Tibial nerve (tissue), 4 donors: ENCODE measurements around the gene EBF4. TPM values are rescaled to one million over a fixed set of nuclear protein-coding genes. Genes with fewer than 3 reads are reported as not detected.

Experiments
- DNase-seq, 2 donors: peaks; one replicate each; pipeline ENCODE4 v3.0.0-alpha.2; 2019; ENCODE audit warnings: low spot score in 2 of 2
- H3K27ac ChIP-seq, 4 donors: fragments of 200-600 bp; sonication (generic) in 3 of 4; one replicate each; pipeline ENCODE4 v1.5.1; 2017 to 2019; ENCODE audit warnings: mild to moderate bottlenecking in 1 of 4
- H3K27me3 ChIP-seq, 2 donors: fragments of 200-600 bp; sonication (generic) in 1 of 2; one replicate each; pipeline versions ENCODE4 v1.5.1 to v1.6.0; 2017 to 2019
- H3K36me3 ChIP-seq, 3 donors: fragments of 200-600 bp; sonication (generic); one replicate each; pipeline ENCODE4 v1.5.1; 2018 to 2019
- H3K4me1 ChIP-seq, 4 donors: fragments of 200-600 bp; sonication (generic) in 3 of 4; one replicate each; pipeline ENCODE4 v1.5.1; 2017 to 2019
- H3K4me3 ChIP-seq, 4 donors: fragments of 200-600 bp; sonication (generic) in 3 of 4; one replicate each; pipeline ENCODE4 v1.5.1; 2017 to 2019; ENCODE audit warnings: mild to moderate bottlenecking in 1 of 4, moderate library complexity in 1 of 4
- H3K9me3 ChIP-seq, 4 donors: fragments of 200-600 bp; sonication (generic) in 3 of 4; one replicate each; pipeline ENCODE4 v1.5.1; 2017 to 2019
- CTCF ChIP-seq, 5 experiments: fragments of 200-600 bp in 3 of 5; fragments of 450-650 bp in 2 of 5; sonication (generic) in 3 of 5; IDR thresholded peaks; one replicate each; pipeline ENCODE4 v1.5.1; 2016 to 2019; ENCODE audit warnings: antibody characterized with exemption in 5 of 5, mild to moderate bottlenecking in 3 of 5, moderate library complexity in 2 of 5
- EP300 ChIP-seq, 2 donors: sonication (generic); formaldehyde crosslinking; IDR thresholded peaks; one replicate each; pipeline ENCODE4 v1.6.1; 2017; ENCODE audit warnings: antibody characterized with exemption in 2 of 2, mild to moderate bottlenecking in 1 of 2
- POLR2A ChIP-seq, 2 donors: fragments of 450-650 bp; IDR thresholded peaks; one replicate each; pipeline ENCODE4 v1.6.1; 2017; ENCODE audit warnings: antibody characterized with exemption in 2 of 2, mild to moderate bottlenecking in 2 of 2, moderate library complexity in 2 of 2
- WGBS, 2 donors: methylation state at CpG; one replicate each; pipeline ENCODE4 v1.1.5; 2018; 5-methylcytosine and 5-hydroxymethylcytosine counted together
- total RNA-seq, 4 donors: library from RNA; depleted of rRNA; stranded (reverse); fragments of >200 nt; gene quantifications; one replicate each; pipeline ENCODE4 v1.1.0, GENCODE V29; 2016

The EBF4 gene
- total RNA-seq, 4 donors from 2014 or later, result 4.8 to 17.5 (median 10.4) TPM

GRCh38 chr20:2749951-2750490, 57.4 kb downstream of the EBF4 start:
- no peaks in the 10 kb centered on the region for H3K36me3 ChIP-seq
- no peak overlapping the region for H3K4me3 ChIP-seq
- peaks cover 0 to 33% (median 20%) of the 10 kb centered on the region in 4 donors for H3K4me1 ChIP-seq
- DNase-seq, result no peak
- peaks cover 0 to 52% of the 10 kb centered on the region in 2 donors for H3K27me3 ChIP-seq
- 20 to 24% methylated on average over 28 to 29 of the region's 30 CpGs for WGBS, 2 donors
- no peaks in the 10 kb centered on the region for H3K9me3 ChIP-seq
- TF ChIP-seq CTCF (IDR thresholded peaks at IDR 0.05), result no peak
- TF ChIP-seq POLR2A (IDR thresholded peaks at IDR 0.05), result no peak
- no peak for TF ChIP-seq EP300 (IDR thresholded peaks at IDR 0.05)
- H3K27ac ChIP-seq, result no peak overlapping the region

DNA sequence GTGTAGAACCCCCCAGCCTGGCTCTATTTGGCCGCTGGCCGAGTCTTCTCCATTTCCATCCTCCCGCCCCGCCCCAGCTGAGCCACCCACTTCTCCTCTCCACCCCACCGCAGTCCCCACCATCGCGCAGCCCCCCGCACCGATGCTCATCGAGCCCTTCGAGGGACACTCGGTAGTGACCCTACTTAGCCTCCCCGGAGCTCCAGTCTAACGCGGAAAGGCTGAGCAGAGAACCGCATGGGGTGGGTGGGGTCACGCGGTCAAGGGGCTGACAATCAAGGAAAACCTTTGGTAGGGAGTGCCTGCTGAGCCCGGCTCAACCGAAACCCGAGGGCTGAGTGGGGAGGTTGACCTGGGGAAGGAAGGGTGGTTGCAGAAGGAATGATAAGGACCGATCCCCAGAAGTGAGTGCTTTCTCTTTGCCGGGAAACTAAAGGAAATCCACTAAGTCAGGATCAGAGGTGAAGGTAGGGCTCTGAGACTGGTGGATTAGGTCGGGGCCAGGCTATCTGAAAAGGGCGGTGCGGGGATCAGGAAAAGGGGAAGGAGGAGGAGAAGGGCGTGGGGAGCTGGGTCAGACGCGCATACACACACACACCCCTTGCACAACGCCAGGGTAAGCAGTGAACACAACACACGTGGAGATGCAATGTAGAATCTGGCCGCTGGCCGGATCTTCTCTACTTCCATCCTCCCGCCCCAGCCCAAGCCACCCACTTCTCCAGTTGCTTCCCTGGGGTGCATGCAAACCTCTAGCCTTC, 58.1 kb downstream of the EBF4 start:
- DNase-seq, result peak in 1 of 2 donors; percentile 61
- peaks cover 0 to 58% of the 10 kb centered on the region in 2 donors for H3K27me3 ChIP-seq
- H3K9me3 ChIP-seq, result no peaks in the 10 kb centered on the region
- H3K36me3 ChIP-seq, result peaks cover 0 to 4% (median 0%) of the 10 kb centered on the region in 3 donors
- H3K27ac ChIP-seq, result no peak overlapping the region
- H3K4me3 ChIP-seq, result peak overlapping the region in 2 of 4 donors; percentile 35 to 50
- peaks cover 0 to 33% (median 20%) of the 10 kb centered on the region in 4 donors for H3K4me1 ChIP-seq
- 3 to 5% methylated on average over 34 of the region's 34 CpGs for WGBS, 2 donors
- TF ChIP-seq POLR2A (IDR thresholded peaks at IDR 0.05) (no peak), CTCF (IDR thresholded peaks at IDR 0.05) (no peak), EP300 (IDR thresholded peaks at IDR 0.05) (no peak)

- TF ChIP-seq POLR2A (IDR thresholded peaks at IDR 0.05) (no peak), EP300 (IDR thresholded peaks at IDR 0.05) (no peak), CTCF (IDR thresholded peaks at IDR 0.05) (no peak)
- WGBS, 2 donors, result 1% methylated on average over 21 to 26 of the region's 26 CpGs
- Histone ChIP-seq H3K4me1 (peaks cover 0 to 33% (median 20%) of the 10 kb centered on the region in 4 donors), H3K27me3 (peaks cover 0 to 65% of the 10 kb centered on the region in 2 donors), H3K27ac (peak overlapping the region in 1 of 4 donors; percentile 35), H3K36me3 (peaks cover 0 to 8% (median 0%) of the 10 kb centered on the region in 3 donors), H3K9me3 (no peaks in the 10 kb centered on the region), H3K4me3 (peak overlapping the region; percentile 31 to 50 (median 38))
- DNase-seq, result no peak
These were observed 58.8 kb downstream of the EBF4 start for GRCh38 chr20:2751347-2751877.

GRCh38 chr20:2751878-2752566, 59.4 kb downstream of the EBF4 start:
- Histone ChIP-seq H3K4me1 (peaks cover 0 to 33% (median 20%) of the 10 kb centered on the region in 4 donors), H3K27me3 (peaks cover 0 to 71% of the 10 kb centered on the region in 2 donors), H3K27ac (peak overlapping the region in 1 of 4 donors; percentile 35), H3K36me3 (peaks cover 0 to 8% (median 0%) of the 10 kb centered on the region in 3 donors), H3K4me3 (peak overlapping the region; percentile 31 to 50 (median 42)), H3K9me3 (no peaks in the 10 kb centered on the region)
- 2% methylated on average over 19 of the region's 93 CpGs; no CpG with 5 or more reads in 1 of the 2 donors for WGBS, 2 donors
- no peak for TF ChIP-seq EP300 (IDR thresholded peaks at IDR 0.05)
- no peak for TF ChIP-seq POLR2A (IDR thresholded peaks at IDR 0.05)
- TF ChIP-seq CTCF (IDR thresholded peaks at IDR 0.05), result peak in 2 of 5 experiments; percentile 7 to 19
- no peak for DNase-seq
